Thymus (tissue), 11 donors: Measurements from ENCODE around the gene ASTL. TPM values are rescaled to one million over a fixed set of nuclear protein-coding genes. Genes with fewer than 3 reads are reported as not detected.
"Not testable (repeated sequence)": the region's sequence is repeated elsewhere in the genome, so short reads cannot be mapped to it uniquely, and the experiment has no call there.

Experiments
- DNase-seq, 9 donors: peaks; one replicate each; pipeline ENCODE4 v3.0.0-alpha.2; 2013; ENCODE audit warnings: low spot score in 9 of 9, low read depth in 6 of 9, missing footprints in 1 of 9
- H3K27ac ChIP-seq, 2 donors: one replicate each; pipeline ENCODE4 v1.5.1; 2013; ENCODE audit warnings: control low read depth in 1 of 2, low read depth in 1 of 2, low read length in 1 of 2, mild to moderate bottlenecking in 1 of 2, moderate library complexity in 1 of 2
- H3K27me3 ChIP-seq, 2 donors: one replicate each; pipeline ENCODE4 v1.5.1; 2013; ENCODE audit warnings: low read length in 1 of 2; ENCODE audit not compliant: control insufficient read depth in 2 of 2, insufficient read depth in 1 of 2
- H3K36me3 ChIP-seq, 2 donors: one replicate each; pipeline ENCODE4 v1.5.1; 2013; ENCODE audit warnings: low read length in 1 of 2, mild to moderate bottlenecking in 1 of 2, moderate library complexity in 1 of 2; ENCODE audit not compliant: control insufficient read depth in 2 of 2, insufficient read depth in 2 of 2
- H3K4me1 ChIP-seq, 2 donors: one replicate each; pipeline ENCODE4 v1.5.1; 2013; ENCODE audit warnings: low read length in 2 of 2; ENCODE audit not compliant: control insufficient read depth in 2 of 2, insufficient read depth in 2 of 2
- H3K4me3 ChIP-seq, 2 donors: one replicate each; pipeline ENCODE4 v1.5.1; 2013; ENCODE audit warnings: low read length in 2 of 2, control low read depth in 1 of 2, mild to moderate bottlenecking in 1 of 2
- H3K9me3 ChIP-seq, 2 donors: one replicate each; pipeline ENCODE4 v1.5.1; 2013; ENCODE audit warnings: low read length in 1 of 2, mild to moderate bottlenecking in 1 of 2; ENCODE audit not compliant: control insufficient read depth in 2 of 2, insufficient read depth in 1 of 2
- WGBS: extraction: QIAGEN DNeasy Blood & Tissue Kit; methylation state at CpG from one replicate; pipeline ENCODE4 v1.1.7; 2013; 5-methylcytosine and 5-hydroxymethylcytosine counted together
- polyA plus RNA-seq: library from polyadenylated mRNA; stranded (reverse); fragments of 200-250 nt; gene quantifications from one replicate; pipeline ENCODE4 v1.2.3, GENCODE V29; 2013
- total RNA-seq: library from RNA; stranded (reverse); fragments of 120-200 nt; gene quantifications from one replicate; pipeline ENCODE4 v1.2.4, GENCODE V29; 2013
- donor health status: healthy.

The ASTL gene
- total and polyA plus RNA-seq, 2 donors: 0.42 to 2.9 TPM

DNA sequence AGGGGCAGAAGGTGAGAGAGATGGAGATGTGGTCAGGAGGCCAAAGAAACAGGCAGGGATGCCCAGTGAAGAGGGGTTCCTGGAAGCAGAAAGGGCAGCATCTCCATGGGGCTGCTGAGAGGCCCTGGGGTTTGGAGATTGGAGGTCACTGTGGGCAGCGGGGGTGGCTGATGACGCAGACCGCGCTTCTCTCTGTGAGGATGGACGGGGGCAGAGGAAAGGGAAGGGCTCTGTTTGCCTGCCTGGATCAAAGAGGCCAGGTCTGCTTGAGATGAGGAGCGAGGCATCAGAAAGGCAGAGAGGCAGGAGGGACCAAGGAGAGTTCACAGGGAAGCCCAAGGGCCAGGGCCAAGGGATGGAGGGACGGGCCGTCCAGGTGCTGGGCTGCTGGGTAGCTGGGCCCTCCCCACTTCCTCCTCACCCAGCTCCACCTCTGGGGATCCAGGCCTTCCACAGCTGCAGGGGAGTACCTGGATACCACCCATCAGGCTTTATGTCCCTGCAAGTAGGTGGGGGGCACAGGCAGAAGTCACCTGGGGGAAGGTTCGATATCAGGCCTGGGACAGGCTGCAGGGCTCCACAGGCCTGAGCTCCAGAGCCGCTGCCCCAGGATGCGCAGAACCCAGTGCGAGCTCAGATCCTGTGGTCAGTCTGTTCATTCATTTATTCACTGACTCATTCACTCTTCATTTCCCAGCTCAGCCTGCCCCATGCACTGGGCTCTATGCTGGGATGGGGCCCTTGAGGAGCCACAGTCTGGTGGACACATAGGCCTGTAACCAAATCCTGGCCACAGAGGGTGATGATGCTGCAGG lies 52.6 kb downstream of the ASTL start:
- Histone ChIP-seq H3K4me1 (no peaks in the 10 kb centered on the region), H3K9me3 (no peaks in the 10 kb centered on the region), H3K27me3 (no peaks in the 10 kb centered on the region), H3K27ac (no peak overlapping the region), H3K4me3 (no peak overlapping the region), H3K36me3 (no peaks in the 10 kb centered on the region)
- 98% methylated on average over 12 of the region's 12 CpGs for WGBS
- DNase-seq: no peak

DNA sequence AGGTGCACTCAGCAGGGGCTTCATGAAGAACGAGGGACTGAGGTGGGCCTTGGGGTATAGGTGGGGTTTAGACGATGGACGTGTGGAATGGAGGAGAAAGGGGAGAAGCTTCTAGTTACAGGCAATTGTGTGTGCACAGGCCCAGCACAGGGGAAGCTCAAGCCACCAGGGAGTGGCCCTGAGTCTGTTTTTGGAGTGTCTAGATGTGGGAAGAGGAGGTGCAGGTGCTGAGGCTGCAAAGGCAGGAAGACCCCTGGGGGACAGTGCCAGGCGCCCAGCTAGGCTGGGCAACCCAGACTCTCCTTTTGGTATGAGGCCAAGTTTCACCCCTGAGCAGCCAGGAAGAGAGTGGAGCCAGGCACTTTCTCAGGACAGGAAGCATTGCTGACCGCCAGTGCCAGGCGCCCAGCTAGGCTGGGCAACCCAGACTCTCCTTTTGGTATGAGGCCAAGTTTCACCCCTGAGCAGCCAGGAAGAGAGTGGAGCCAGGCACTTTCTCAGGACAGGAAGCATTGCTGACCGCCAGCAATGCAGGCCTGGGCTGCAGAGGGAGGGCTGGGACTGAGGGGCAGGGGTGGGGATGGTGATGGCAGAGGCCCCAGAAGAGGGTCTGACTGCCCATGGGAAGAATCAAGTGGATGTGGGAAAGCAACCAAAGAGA lies 53.3 kb downstream of the ASTL start:
- WGBS: 94% methylated on average over 5 of the region's 7 CpGs
- not testable (repeated sequence) for H3K27ac ChIP-seq, H3K36me3 ChIP-seq, H3K4me1 ChIP-seq, H3K4me3 ChIP-seq, H3K9me3 ChIP-seq, H3K27me3 ChIP-seq, DNase-seq

DNA sequence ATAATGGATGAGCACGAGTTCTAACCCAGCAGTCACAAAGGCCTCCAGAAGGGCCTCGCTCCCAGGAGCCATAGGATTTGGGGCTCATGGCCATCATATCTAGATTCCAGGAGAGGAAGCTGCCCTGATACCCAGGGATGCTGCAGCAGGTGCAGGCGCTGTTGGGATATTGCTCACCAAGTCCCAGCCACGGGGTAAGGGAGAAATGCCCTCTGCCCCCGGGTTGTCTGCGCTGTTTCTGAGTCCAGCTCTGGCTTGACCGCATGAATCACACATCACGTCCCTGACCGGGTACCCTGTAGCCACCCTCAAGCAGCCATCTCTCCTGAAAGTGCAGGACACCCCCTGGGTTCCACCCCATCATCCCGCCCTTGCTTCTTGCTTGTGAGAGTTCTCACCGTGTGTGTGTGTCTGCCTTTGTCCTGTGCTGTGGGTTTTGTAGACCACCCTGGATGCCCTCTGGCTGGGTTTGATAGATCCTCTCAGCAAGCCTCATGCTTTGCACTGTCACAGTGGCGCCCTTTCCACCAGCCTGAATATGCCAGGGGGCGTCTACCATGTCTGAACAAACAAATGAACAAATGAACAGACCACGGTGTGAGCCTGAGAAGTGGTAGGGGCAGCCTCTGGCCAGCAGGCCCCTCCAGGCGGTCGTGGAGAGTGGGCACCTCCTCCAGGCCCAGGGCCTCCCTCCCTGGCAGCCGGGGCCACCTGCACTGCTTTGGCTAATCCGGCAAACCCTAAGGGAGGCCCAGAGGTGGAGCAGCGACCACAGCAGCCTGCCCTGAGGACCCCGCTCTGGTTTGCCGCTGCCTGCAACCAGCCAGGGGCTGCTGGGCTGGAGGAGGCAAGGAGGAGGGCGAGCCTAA lies 54.1 kb downstream of the ASTL start:
- Histone ChIP-seq H3K9me3 (no peaks in the 10 kb centered on the region), H3K27ac (no peak overlapping the region), H3K27me3 (no peaks in the 10 kb centered on the region), H3K36me3 (no peaks in the 10 kb centered on the region), H3K4me3 (no peak overlapping the region), H3K4me1 (no peaks in the 10 kb centered on the region)
- DNase-seq: no peak
- 95% methylated on average over 22 of the region's 22 CpGs for WGBS

DNA sequence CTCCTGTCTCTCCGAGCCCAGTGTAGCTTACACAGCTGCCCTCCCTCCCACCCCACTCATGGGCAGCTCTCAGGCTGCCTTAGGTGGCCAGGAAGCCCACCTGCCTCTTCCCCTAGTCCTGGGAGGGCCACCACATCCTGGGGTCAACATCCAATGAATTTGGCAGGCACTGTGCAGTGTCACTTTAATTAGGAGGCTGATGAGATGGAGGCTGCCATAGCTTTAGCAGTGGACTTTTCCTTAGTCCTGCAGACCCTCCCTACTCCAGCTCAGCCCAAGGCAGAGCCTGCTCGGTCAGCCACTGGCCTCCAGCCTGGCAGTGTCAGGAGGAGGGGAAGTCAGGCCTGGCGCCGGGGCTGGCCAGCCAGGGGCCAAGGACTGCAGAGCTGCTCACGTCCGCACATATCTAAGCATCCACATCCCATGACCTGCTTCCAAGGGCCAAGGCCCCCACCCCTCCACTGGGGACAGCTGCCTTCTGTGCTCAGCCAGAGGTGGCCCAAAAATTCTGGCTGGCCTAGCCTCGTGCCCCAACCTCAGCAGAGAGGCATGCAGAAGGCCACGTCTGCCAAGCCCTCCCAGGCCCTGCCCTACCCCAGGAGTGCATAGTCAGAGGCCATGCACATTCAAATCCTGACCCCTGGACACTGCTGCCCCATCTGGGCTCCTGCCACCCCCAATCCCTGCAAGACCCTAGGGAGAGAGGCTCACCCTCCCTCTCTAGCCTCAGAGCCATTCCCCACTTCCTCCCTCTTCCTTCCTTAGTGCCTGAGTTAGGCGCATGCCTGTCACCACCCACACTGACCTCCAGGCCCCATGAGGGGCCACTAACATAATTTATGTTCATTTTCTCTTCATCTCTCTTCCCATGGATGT lies 55.0 kb downstream of the ASTL start:
- no peak for DNase-seq
- Histone ChIP-seq H3K27ac (no peak overlapping the region), H3K4me3 (no peak overlapping the region), H3K36me3 (no peaks in the 10 kb centered on the region), H3K27me3 (no peaks in the 10 kb centered on the region), H3K4me1 (no peaks in the 10 kb centered on the region), H3K9me3 (no peaks in the 10 kb centered on the region)
- 92% methylated on average over 9 of the region's 9 CpGs for WGBS

DNA sequence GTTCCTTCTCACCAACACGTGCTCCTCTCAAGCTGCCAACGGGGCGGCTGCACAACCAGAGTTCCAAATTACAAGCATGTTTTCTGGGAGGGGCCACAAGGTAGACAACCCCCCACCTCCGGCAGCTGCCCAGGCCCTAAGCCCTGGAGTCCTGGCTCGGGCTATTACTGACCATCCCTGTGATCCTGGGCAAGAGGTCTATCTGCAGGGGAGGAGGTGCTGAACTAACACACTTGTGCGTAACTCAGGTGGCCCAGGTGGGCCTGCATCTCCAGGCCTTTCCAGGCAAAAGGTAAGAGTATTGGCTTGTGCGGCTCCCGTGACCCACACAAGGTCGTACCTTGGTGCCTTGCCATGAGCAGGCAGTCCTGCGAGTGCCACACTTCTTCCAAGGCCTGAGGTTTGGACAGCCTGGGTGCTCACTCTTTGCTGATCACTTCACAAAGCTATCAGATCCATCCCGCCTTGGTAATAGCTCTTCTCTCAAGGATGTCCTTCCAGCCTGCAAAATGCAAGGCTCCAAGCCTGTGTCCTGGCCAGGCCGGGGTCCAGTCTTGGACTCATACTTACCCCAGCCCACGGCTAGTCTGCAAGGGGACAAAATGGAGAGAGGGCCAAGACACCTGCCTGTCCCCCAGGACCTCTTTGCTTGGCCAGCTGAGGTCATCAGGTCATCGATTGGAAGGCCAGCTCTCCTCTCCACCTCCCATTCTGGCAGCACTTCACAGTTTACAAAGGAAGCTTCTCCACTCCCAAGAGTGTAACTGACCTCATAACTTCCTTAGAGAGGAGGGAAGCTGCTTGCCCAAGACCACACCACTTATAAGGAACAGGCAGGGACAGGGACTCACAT lies 55.9 kb downstream of the ASTL start:
- no peaks in the 10 kb centered on the region for H3K27me3 ChIP-seq
- H3K4me1 ChIP-seq: no peaks in the 10 kb centered on the region
- no peaks in the 10 kb centered on the region for H3K9me3 ChIP-seq
- no peak overlapping the region for H3K27ac ChIP-seq
- WGBS: 96% methylated on average over 14 of the region's 14 CpGs
- no peak for DNase-seq
- H3K36me3 ChIP-seq: no peaks in the 10 kb centered on the region
- no peak overlapping the region for H3K4me3 ChIP-seq

DNA sequence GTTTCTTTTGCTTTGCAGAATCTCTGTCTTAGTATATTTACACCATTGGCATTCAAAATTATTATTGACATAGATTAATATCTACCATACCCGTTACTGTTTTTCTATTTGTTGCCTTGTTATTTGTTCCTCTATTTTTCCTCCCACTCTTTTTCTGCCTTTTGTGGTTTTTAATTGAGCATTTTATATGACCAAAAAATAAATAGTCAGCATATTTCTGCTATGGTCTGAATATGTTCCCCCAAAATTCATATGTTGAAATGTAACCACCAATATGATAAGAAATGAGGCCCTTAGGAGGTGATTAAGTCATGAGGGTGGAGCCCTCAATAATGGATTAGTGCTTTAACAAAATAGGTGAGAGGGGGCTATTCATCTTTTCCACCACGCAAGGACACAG lies 57.3 kb downstream of the ASTL start:
- no peaks in the 10 kb centered on the region for H3K4me1 ChIP-seq
- H3K36me3 ChIP-seq: no peaks in the 10 kb centered on the region
- no peak overlapping the region for H3K4me3 ChIP-seq
- DNase-seq: no peak
- no peak overlapping the region for H3K27ac ChIP-seq
- no peaks in the 10 kb centered on the region for H3K9me3 ChIP-seq
- H3K27me3 ChIP-seq: no peaks in the 10 kb centered on the region
- 98% methylated on average over 2 of the region's 2 CpGs for WGBS

DNA sequence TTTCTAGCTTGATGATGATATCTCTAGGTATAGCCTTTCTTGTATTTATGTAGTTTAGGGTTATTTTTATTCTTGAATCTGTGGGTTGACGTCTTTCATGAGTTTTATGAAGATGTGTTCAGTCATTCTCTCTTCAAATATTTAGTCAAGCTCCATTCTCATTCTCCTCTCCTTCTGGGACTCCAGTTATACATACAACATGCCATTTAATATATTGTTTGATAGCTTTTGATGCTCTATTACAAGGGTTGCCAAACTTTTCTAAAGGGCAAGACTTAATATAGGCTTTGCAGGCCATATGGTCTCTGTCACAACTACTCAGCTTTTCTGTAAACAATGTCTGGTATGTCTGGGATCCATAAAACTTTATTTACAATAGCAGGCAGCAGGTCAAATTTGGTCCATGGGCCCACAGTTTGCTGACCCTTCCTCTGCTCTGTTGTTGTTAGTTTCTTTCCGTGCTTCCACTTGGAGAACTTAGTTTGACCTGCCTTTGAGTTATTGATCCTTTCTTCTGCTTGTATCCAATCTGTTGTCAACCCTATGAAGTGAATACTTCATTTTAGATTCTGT lies 63.0 kb downstream of the ASTL start:
- no peaks in the 10 kb centered on the region for H3K36me3 ChIP-seq
- peaks cover 0 to 3% of the 10 kb centered on the region in 2 donors for H3K27me3 ChIP-seq
- no peaks in the 10 kb centered on the region for H3K4me1 ChIP-seq
- WGBS: 93% methylated on average over 2 of the region's 2 CpGs
- H3K27ac ChIP-seq: no peak overlapping the region
- no peaks in the 10 kb centered on the region for H3K9me3 ChIP-seq
- H3K4me3 ChIP-seq: no peak overlapping the region
- no peak for DNase-seq

DNA sequence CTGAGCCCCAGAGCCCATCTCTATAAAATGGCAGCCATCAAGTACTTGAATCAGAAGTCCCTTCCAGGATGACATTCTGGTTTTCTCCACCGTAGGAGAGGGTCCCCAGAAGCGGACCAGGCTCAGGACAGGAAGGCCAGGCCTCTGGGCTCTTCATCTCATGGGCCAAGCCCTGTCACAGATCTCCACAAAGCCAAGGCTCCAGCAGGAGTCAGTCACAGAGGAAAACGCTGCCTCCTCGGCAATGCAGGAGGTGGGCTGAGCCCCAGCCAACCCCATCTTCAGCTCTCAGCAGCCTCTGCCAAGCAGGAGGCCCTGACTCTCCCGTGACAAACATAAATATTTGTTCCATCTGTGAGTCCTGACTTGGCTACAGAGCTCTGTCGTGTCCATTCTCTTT lies 64.1 kb downstream of the ASTL start:
- H3K27me3 ChIP-seq: peaks cover 0 to 3% of the 10 kb centered on the region in 2 donors
- 92% methylated on average over 6 of the region's 6 CpGs for WGBS
- no peaks in the 10 kb centered on the region for H3K9me3 ChIP-seq
- no peak overlapping the region for H3K4me3 ChIP-seq
- no peaks in the 10 kb centered on the region for H3K36me3 ChIP-seq
- H3K27ac ChIP-seq: no peak overlapping the region
- no peaks in the 10 kb centered on the region for H3K4me1 ChIP-seq
- no peak for DNase-seq
